ENCODE data around the gene ADAMTS14.

Gene ADAMTS14

DNA sequence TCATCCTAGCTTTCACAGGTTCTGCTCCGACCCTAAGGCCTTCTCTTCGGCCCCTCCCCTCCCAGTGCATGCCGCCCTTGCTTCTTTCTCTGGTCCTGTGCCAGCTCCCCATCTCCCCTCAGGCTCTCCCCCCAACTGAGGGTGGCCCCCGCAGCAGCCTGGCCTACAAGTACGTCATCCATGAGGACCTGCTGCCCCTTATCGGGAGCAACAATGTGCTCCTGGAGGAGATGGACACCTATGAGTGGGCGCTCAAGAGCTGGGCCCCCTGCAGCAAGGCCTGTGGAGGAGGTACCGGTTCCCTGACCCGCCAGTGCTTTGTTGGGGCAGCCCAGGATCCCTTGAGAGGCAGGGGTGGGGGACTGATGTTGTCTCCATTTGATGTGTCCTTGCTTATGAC, 79.0 kb downstream of the ADAMTS14 start:
- Histone ChIP-seq H3K4me1 (ENCODE audit: low read length) (no peaks in the 10 kb centered on the region), H3K9me2 (replicated peaks; ENCODE audit: insufficient read depth, low read length) (no peaks in the 10 kb centered on the region), H3F3A (ENCODE audit: insufficient read depth, low read length) (no peaks in the 10 kb centered on the region), H3K79me2 (ENCODE audit: low read length) (no peaks in the 10 kb centered on the region), H3K9ac (ENCODE audit: low read length) (no peak overlapping the region), H3K9me3 (replicated peaks; ENCODE audit: insufficient read depth, low read length) (no peaks in the 10 kb centered on the region), H3K27me3 (replicated peaks; ENCODE audit: insufficient read depth, low read length) (no peaks in the 10 kb centered on the region), H2AFZ (ENCODE audit: low read length) (no peak overlapping the region), H4K20me1 (ENCODE audit: insufficient read depth, low read length) (no peaks in the 10 kb centered on the region), H3K4me3 (ENCODE audit: low read length) (no peak overlapping the region), H3K27ac (ENCODE audit: low read length) (no peak overlapping the region), H3K4me2 (ENCODE audit: low read depth, low read length) (no peak overlapping the region), H3K36me3 (replicated peaks; ENCODE audit: insufficient read depth, low read length) (no peaks in the 10 kb centered on the region)
- TF ChIP-seq EZH2 (optimal IDR thresholded peaks at IDR 0.05; ENCODE audit: low read depth, low read length) (no peak), EZH2phosphoT487 (IDR thresholded peaks at IDR 0.05; ENCODE audit: low read length) (no peak)
- TF ChIP-seq, protein P1, sequence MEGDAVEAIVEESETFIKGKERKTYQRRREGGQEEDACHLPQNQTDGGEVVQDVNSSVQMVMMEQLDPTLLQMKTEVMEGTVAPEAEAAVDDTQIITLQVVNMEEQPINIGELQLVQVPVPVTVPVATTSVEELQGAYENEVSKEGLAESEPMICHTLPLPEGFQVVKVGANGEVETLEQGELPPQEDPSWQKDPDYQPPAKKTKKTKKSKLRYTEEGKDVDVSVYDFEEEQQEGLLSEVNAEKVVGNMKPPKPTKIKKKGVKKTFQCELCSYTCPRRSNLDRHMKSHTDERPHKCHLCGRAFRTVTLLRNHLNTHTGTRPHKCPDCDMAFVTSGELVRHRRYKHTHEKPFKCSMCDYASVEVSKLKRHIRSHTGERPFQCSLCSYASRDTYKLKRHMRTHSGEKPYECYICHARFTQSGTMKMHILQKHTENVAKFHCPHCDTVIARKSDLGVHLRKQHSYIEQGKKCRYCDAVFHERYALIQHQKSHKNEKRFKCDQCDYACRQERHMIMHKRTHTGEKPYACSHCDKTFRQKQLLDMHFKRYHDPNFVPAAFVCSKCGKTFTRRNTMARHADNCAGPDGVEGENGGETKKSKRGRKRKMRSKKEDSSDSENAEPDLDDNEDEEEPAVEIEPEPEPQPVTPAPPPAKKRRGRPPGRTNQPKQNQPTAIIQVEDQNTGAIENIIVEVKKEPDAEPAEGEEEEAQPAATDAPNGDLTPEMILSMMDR (IDR thresholded peaks at IDR 0.05; ENCODE audit: low read length): no peak
- DNase-seq: no peak

- H4K20me1 ChIP-seq (ENCODE audit: insufficient read depth, low read length): no peaks in the 10 kb centered on the region
- no peak overlapping the region for H3K4me3 ChIP-seq (ENCODE audit: low read length)
- no peaks in the 10 kb centered on the region for H3K27me3 ChIP-seq (replicated peaks; ENCODE audit: insufficient read depth, low read length)
- H3K79me2 ChIP-seq (ENCODE audit: low read length): no peaks in the 10 kb centered on the region
- H3K36me3 ChIP-seq (replicated peaks; ENCODE audit: insufficient read depth, low read length): no peaks in the 10 kb centered on the region
- H3F3A ChIP-seq (ENCODE audit: insufficient read depth, low read length): no peaks in the 10 kb centered on the region
- H3K9ac ChIP-seq (ENCODE audit: low read length): no peak overlapping the region
- H3K4me2 ChIP-seq (ENCODE audit: low read depth, low read length): no peak overlapping the region
- H3K4me1 ChIP-seq (ENCODE audit: low read length): no peaks in the 10 kb centered on the region
- no peaks in the 10 kb centered on the region for H3K9me3 ChIP-seq (replicated peaks; ENCODE audit: insufficient read depth, low read length)
- H3K27ac ChIP-seq (ENCODE audit: low read length): no peak overlapping the region
- H3K9me2 ChIP-seq (replicated peaks; ENCODE audit: insufficient read depth, low read length): no peaks in the 10 kb centered on the region
- TF ChIP-seq EZH2phosphoT487 (IDR thresholded peaks at IDR 0.05; ENCODE audit: low read length) (no peak), EZH2 (optimal IDR thresholded peaks at IDR 0.05; ENCODE audit: low read depth, low read length) (no peak)
- TF ChIP-seq, protein P1 (IDR thresholded peaks at IDR 0.05; ENCODE audit: low read length): no peak
- no peak overlapping the region for H2AFZ ChIP-seq (ENCODE audit: low read length)
- no peak for DNase-seq
Measured at GRCh38 chr10:70751991-70752390, 79.7 kb downstream of the ADAMTS14 start.

DNA sequence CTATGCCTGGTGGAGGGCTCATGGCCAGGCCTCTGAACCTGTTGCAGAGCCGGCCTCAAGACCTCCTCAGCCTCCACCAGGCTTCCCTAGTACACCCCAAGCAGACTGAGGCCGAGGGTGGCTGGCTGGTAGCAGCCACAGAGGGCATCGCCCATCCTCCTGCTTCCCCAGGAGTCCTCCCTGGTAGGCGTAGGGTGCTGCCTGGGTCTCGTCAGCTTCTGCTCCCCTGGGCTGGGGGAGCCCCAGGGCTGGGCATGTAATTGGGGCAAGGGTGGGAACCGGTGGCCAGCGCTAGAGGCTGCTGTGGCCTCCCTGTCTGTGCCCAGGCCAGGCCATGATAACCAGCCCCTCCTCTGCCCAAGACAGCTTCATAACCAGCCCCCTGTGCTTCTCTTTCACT, 80.3 kb downstream of the ADAMTS14 start:
- Histone ChIP-seq H3K9me3 (replicated peaks; ENCODE audit: insufficient read depth, low read length) (no peaks in the 10 kb centered on the region), H3K9me2 (replicated peaks; ENCODE audit: insufficient read depth, low read length) (no peaks in the 10 kb centered on the region), H2AFZ (ENCODE audit: low read length) (no peak overlapping the region), H3K9ac (ENCODE audit: low read length) (no peak overlapping the region), H3K27ac (ENCODE audit: low read length) (no peak overlapping the region), H3K4me3 (ENCODE audit: low read length) (no peak overlapping the region), H3K27me3 (replicated peaks; ENCODE audit: insufficient read depth, low read length) (no peaks in the 10 kb centered on the region), H3K4me1 (ENCODE audit: low read length) (no peaks in the 10 kb centered on the region), H3F3A (ENCODE audit: insufficient read depth, low read length) (no peaks in the 10 kb centered on the region), H4K20me1 (ENCODE audit: insufficient read depth, low read length) (no peaks in the 10 kb centered on the region), H3K4me2 (ENCODE audit: low read depth, low read length) (no peak overlapping the region), H3K36me3 (replicated peaks; ENCODE audit: insufficient read depth, low read length) (no peaks in the 10 kb centered on the region), H3K79me2 (ENCODE audit: low read length) (no peaks in the 10 kb centered on the region)
- no peak for DNase-seq
- no peak for TF ChIP-seq EZH2phosphoT487 (IDR thresholded peaks at IDR 0.05; ENCODE audit: low read length)
- TF ChIP-seq EZH2 (optimal IDR thresholded peaks at IDR 0.05; ENCODE audit: low read depth, low read length): no peak
- TF ChIP-seq, protein P1 (IDR thresholded peaks at IDR 0.05; ENCODE audit: low read length): no peak
